Gastrocnemius medialis (tissue), 4 donors: ENCODE results near the gene TTLL8.

Source experiments
- CTCF ChIP-seq, 5 experiments: fragments of 450-650 bp in 3 of 5; fragments of 200-600 bp in 2 of 5; sonication (generic) in 2 of 5; IDR thresholded peaks in 4 of 5; conservative IDR thresholded peaks in 1 of 5; 1 replicate in 4 of 5; 2 replicates in 1 of 5; pipeline ENCODE4 v1.5.1; 2016 to 2019; ENCODE audit warnings: antibody characterized with exemption in 5 of 5, mild to moderate bottlenecking in 3 of 5, moderate library complexity in 3 of 5
- POLR2A ChIP-seq, 2 donors: fragments of 450-650 bp; IDR thresholded peaks; one replicate each; pipeline ENCODE4 v1.6.1; 2017; ENCODE audit warnings: antibody characterized with exemption in 2 of 2, mild to moderate bottlenecking in 2 of 2, moderate library complexity in 2 of 2

DNA sequence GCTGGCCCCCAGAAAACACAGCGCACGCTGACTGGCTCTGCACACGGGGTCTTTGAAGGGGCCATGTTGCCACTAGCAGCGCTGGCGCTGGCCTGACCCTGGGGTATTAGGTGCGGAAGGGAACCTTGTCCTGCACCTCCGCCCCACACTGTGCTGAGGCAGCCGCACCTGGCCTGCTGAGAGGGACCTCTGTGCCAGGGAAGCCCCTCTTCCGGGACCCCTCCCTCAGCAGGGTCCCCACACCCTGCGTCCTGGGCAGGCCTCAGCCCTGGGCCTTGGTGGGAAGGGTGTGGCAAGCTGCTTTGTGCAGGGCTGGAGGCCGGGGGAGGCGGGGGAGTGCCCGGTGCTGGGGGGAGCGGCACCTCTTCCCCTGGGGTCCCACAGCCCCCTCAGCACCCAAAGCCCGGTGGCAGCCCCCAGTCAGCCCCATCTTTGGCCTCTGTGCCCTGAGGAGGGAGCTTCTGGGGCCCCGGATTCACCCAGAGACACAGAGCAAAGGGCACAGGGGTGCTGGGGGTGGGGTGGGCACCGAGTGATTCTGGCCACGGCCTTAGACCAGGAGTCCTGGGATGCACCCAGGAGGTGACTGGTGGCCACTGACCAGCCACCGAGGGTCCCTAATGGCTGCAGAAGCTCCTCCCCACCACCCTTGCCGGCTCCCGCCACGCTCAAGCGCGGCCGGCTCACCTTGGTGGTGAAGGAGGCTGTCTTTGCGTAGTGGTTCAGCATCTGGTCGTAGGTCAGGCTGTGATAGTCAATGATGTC is 11.4 kb downstream of the TTLL8 start:
- no peak for TF ChIP-seq CTCF (IDR thresholded peaks at IDR 0.05 in 4 of 5, conservative IDR thresholded peaks at IDR 0.05 in 1 of 5)
- no peak for TF ChIP-seq POLR2A (IDR thresholded peaks at IDR 0.05)
